Endothelial cell of umbilical vein (primary cell): ENCODE results near the gene PDLIM5. TPM values are rescaled to one million over a fixed set of nuclear protein-coding genes. Genes with fewer than 3 reads are reported as not detected.

Experiments
- BruUV-seq: library from RNA; stranded (reverse); fragments of 400-500 nt; replicated peaks from 2 replicates; lab custom pipeline; 2021; lab: Mats Ljungman, UMichigan
- CTCF ChIA-PET: fragments of 300-600, 350-600 bp; sonication (Branson Sonifier 250); formaldehyde crosslinking; loops from one replicate; lab custom pipeline; 2021; ENCODE audit warnings: antibody characterized with exemption, inconsistent platforms; lab: Charles Lee
- POLR2A ChIA-PET: fragments of 300-600, 350-600 bp; sonication (Branson Sonifier 250); formaldehyde crosslinking; loops from one replicate; lab custom pipeline; 2021; ENCODE audit warnings: antibody characterized with exemption, inconsistent platforms; lab: Charles Lee
- DNase-seq: peaks from one replicate; pipeline ENCODE4 v3.0.0-alpha.2; 2011; ENCODE audit warnings: low read depth, low spot score
- FAIRE-seq: peaks from 2 replicates; lab custom pipeline; 2011; peaks lifted over from hg19 to GRCh38; lab: Jason Lieb, UNC
- H2AFZ ChIP-seq: 2 replicates; pipeline ENCODE4 v1.6.0; 2012; ENCODE audit warnings: low read depth, low read length, control low read depth, inconsistent platforms
- H3K27ac ChIP-seq: 2 replicates; pipeline ENCODE4 v1.5.1; 2011; ENCODE audit warnings: low read depth, mild to moderate bottlenecking, control low read depth, low read length, moderate library complexity; ENCODE audit not compliant: insufficient read depth
- H3K27me3 ChIP-seq, 2 experiments: 2 replicates each; pipeline versions ENCODE4 v1.6.0 to v1.6.1; 2011; ENCODE audit warnings: low read length in 2 of 2, mixed read lengths in 1 of 2; ENCODE audit not compliant: control insufficient read depth in 2 of 2, insufficient read depth in 2 of 2
- H3K36me3 ChIP-seq, 2 experiments: 2 replicates in 1 of 2; 3 replicates in 1 of 2; pipeline ENCODE4 v1.5.1; 2011; ENCODE audit warnings: low read length in 2 of 2, mild to moderate bottlenecking in 1 of 2, moderate library complexity in 1 of 2; ENCODE audit not compliant: control insufficient read depth in 2 of 2, insufficient read depth in 2 of 2; ENCODE audit errors: extremely low read depth in 1 of 2
- H3K4me1 ChIP-seq: 3 replicates; pipeline ENCODE4 v1.5.1; 2011; ENCODE audit warnings: mild to moderate bottlenecking, low read length; ENCODE audit not compliant: control insufficient read depth, insufficient read depth; ENCODE audit errors: extremely low read depth
- H3K4me2 ChIP-seq: 2 replicates; pipeline ENCODE4 v1.6.1; 2011; ENCODE audit warnings: low read length, control low read depth, mixed read lengths; ENCODE audit not compliant: insufficient read depth
- H3K4me3 ChIP-seq, 3 experiments: fragments of 200-600 bp in 1 of 3; sonication (generic), shearing (Covaris generic) in 1 of 3; replicated peaks in 1 of 3; 2 replicates each; pipeline ENCODE4 v1.5.1; 2011 to 2016; ENCODE audit warnings: control low read depth in 3 of 3, low read length in 3 of 3, mild to moderate bottlenecking in 2 of 3, inconsistent platforms in 1 of 3, low read depth in 1 of 3, moderate library complexity in 1 of 3; ENCODE audit not compliant: insufficient read depth in 1 of 3
- H3K79me2 ChIP-seq: 2 replicates; pipeline ENCODE4 v1.6.0; 2012; ENCODE audit warnings: low read length, inconsistent platforms; ENCODE audit not compliant: control insufficient read depth, insufficient read depth
- H3K9ac ChIP-seq: replicated peaks from 2 replicates; pipeline ENCODE3; 2011; ENCODE audit warnings: low read length, control low read depth; ENCODE audit not compliant: insufficient read depth; ENCODE audit errors: extremely low read depth
- H3K9me1 ChIP-seq: replicated peaks from 3 replicates; pipeline ENCODE4 v1.6.0; 2011; ENCODE audit warnings: mild to moderate bottlenecking, low read length; ENCODE audit not compliant: control insufficient read depth, insufficient read depth; ENCODE audit errors: extremely low read depth
- H3K9me3 ChIP-seq: replicated peaks from 2 replicates; pipeline ENCODE4 v1.5.1; 2012; ENCODE audit warnings: low read length, inconsistent platforms; ENCODE audit not compliant: control insufficient read depth, insufficient read depth
- H4K20me1 ChIP-seq: replicated peaks from 2 replicates; pipeline ENCODE3; 2011; ENCODE audit warnings: mild to moderate bottlenecking, low read length; ENCODE audit not compliant: control insufficient read depth, insufficient read depth; ENCODE audit errors: extremely low read depth
- CTCF ChIP-seq, 2 donors: IDR thresholded peaks; 1 replicate in 1 of 2; 2 replicates in 1 of 2; pipeline ENCODE4 v1.5.1; 2011; ENCODE audit warnings: low read length in 2 of 2, mild to moderate bottlenecking in 2 of 2, moderate library complexity in 2 of 2, control low read depth in 1 of 2, inconsistent platforms in 1 of 2, low read depth in 1 of 2; ENCODE audit not compliant: insufficient read depth in 1 of 2; ENCODE audit errors: extremely low read depth in 1 of 2
- EZH2 ChIP-seq: IDR thresholded peaks from 2 replicates; pipeline ENCODE4 v1.6.1; 2012; ENCODE audit warnings: borderline replicate concordance, low read depth, mild to moderate bottlenecking, moderate library complexity, low read length, inconsistent platforms; ENCODE audit not compliant: severe bottlenecking
- FOS ChIP-seq: IDR thresholded peaks from 2 replicates; pipeline ENCODE4 v1.6.1; 2011; ENCODE audit warnings: mild to moderate bottlenecking, low read length, moderate library complexity, borderline replicate concordance; ENCODE audit not compliant: insufficient read depth
- JUN ChIP-seq: IDR thresholded peaks from 2 replicates; pipeline ENCODE4 v1.6.1; 2011; ENCODE audit warnings: borderline replicate concordance, low read depth; ENCODE audit not compliant: insufficient read length, insufficient read depth
- dilution Hi-C: fragments of 300-500 bp; cut with MboI; formaldehyde crosslinking; loops from one replicate; pipeline ENCODE4 v1.15.0; 2019; ENCODE audit warnings: low sequenced_read_pairs; ENCODE audit not compliant: extremely low pct_ligation_motif_present
- intact Hi-C: fragments of 100-400 bp; cut with micrococcal nuclease; formaldehyde crosslinking; loops from one replicate; pipeline ENCODE4 v1.10.0; 2022
- polyA plus RNA-seq, 4 experiments: library from polyadenylated mRNA; depleted of rRNA in 3 of 4; stranded (reverse) in 3 of 4; unstranded in 1 of 4; fragments of >200 nt; gene quantifications; 2 replicates each; pipeline versions ENCODE4 v1.2.1 to v1.2.3, GENCODE V29; 2011 to 2012; ENCODE audit warnings: missing spikeins in 1 of 4
- total RNA-seq: library from RNA; stranded (reverse); gene quantifications from 2 replicates; pipeline ENCODE4 v1.2.3, GENCODE V29; 2021
- TF ChIP-seq, protein P1 (sequence below): IDR thresholded peaks from 2 replicates; pipeline ENCODE4 v1.6.1; 2011; ENCODE audit not compliant: insufficient read depth, insufficient read length

PDLIM5 gene
- total and polyA plus RNA-seq, 2 donors (not counting 3 experiments of a cell fraction or from before 2014, with no cell fraction given): 243 to 310 TPM

DNA sequence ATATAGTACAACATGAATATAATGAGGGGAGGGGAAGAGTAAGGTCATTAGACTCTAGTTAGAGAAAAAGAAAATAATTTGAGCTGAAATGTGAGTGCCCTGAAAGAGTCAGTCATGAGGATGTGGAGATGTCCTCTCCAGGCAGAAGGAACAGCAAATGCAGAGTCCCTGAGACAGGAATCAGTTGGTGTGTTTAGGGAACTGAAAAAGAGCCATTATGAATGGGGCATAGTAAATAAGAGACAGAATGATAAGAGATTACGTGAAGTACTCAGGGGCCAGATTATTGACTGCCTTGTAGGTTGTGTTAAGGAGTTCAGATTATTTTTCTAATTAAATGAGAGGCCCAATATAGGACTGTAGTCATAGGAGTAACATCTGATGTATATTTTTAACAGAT lies 147.0 kb downstream of the PDLIM5 start:
- Histone ChIP-seq H3K4me1 (peaks cover 18% of the 10 kb centered on the region), H3K9ac (no peak overlapping the region), H2AFZ (no peak overlapping the region), H3K79me2 (peaks cover 8% of the 10 kb centered on the region), H3K27ac (no peak overlapping the region), H3K9me1 (peaks cover 3% of the 10 kb centered on the region), H3K4me3 (no peak overlapping the region), H3K27me3 (no peaks in the 10 kb centered on the region), H3K4me2 (no peak overlapping the region), H3K36me3 (peaks cover 0 to 11% of the 10 kb centered on the region in 2 experiments), H3K9me3 (no peaks in the 10 kb centered on the region), H4K20me1 (no peaks in the 10 kb centered on the region)
- no TSS peak for BruUV-seq
- POLR2A ChIA-PET: no interaction called here
- dilution Hi-C loops: no loop called here
- TF ChIP-seq JUN (no peak), FOS (no peak), CTCF (IDR thresholded peaks at IDR 0.05; ENCODE audit: extremely low read depth in 1 of 2, insufficient read depth in 1 of 2, low read depth in 1 of 2, low read length in 2 of 2) (no peak), EZH2 (no peak)
- TF ChIP-seq, protein P1, sequence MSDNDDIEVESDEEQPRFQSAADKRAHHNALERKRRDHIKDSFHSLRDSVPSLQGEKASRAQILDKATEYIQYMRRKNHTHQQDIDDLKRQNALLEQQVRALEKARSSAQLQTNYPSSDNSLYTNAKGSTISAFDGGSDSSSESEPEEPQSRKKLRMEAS: no peak
- intact Hi-C loops: loop anchor here (10.0 kb wide), 1 partner anchor 804 kb away; no protein-coding TSS in a partner anchor
- CTCF ChIA-PET: interaction anchor here (1.0 to 1.6 kb wide), 3 partner anchors 15 to 266 kb away, joined by 4 to 5 read pairs (median 5); no protein-coding TSS in a partner anchor
- FAIRE-seq (no peak), DNase-seq (no peak)
